ENCODE measurements around the gene CATSPERD. TPM values are rescaled to one million over a fixed set of nuclear protein-coding genes. Genes with fewer than 3 reads are reported as not detected.
A peak's percentile ranks its signal among the peaks of the same experiment; 100 is the strongest.

Gene CATSPERD
- total RNA-seq, 1 donor from 2014 or later: not detected

DNA sequence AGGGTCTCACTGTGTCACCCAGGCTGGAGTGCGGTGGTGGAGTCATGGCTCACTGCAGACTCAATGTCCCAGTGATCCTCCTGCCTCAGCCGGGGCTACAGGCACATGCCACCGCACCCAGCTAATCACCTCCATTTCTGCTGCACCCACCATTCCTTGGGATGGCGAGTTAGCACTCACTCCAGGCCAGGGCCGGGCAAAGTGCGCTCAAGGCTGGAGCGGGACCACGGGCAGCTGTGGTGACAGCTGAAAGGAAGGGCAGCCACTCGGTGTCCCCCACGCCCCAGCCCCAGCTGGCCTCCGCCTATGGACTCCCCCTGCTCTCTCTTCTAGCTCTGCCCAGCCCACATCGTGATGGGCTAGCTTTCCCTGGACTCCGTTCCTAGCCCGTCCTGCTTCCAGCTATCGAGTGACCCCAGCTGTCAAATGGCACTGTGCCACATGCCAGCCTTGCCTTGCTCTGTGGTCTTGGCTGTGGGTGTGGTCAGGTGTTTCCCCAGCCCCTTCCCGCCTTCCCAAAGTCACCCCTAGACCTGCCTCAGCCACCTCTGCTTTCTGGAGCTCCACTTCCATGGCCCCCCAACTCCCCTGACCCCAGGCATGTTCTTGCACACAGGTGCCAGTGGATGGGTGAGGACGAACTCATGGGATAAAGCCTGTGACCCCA lies 44.2 kb upstream of the CATSPERD start:
- Histone ChIP-seq H3K79me2 (ENCODE audit: insufficient read depth, low read length) (peaks cover 12% of the 10 kb centered on the region), H3K4me1 (ENCODE audit: insufficient read depth, low read length) (no peaks in the 10 kb centered on the region), H3K27me3 (ENCODE audit: insufficient read depth, low read length) (no peaks in the 10 kb centered on the region), H3K4me2 (ENCODE audit: low read length) (no peak overlapping the region), H3K27ac (ENCODE audit: low read depth, low read length) (no peak overlapping the region), H3K36me3 (ENCODE audit: insufficient read depth, low read length) (no peaks in the 10 kb centered on the region), H2AFZ (ENCODE audit: low read depth, low read length) (no peak overlapping the region), H3K4me3 (ENCODE audit: insufficient read depth, low read depth, low read length) (no peak overlapping the region), H4K20me1 (ENCODE audit: insufficient read depth, low read length) (no peaks in the 10 kb centered on the region), H3K9ac (ENCODE audit: low read length) (no peak overlapping the region), H3K9me3 (ENCODE audit: insufficient read depth, low read depth, low read length) (no peaks in the 10 kb centered on the region)
- no peaks in the 10 kb centered on the region for H3K9me3 Mint-ChIP-seq (ENCODE audit: unreplicated experiment)
- FAIRE-seq (no peak), DNase-seq (ENCODE audit: low read depth) (no peak)
- peak overlapping the region; percentile 84 for H3K27ac Mint-ChIP-seq (ENCODE audit: unreplicated experiment)
- peaks cover 9% of the 10 kb centered on the region for H3K36me3 Mint-ChIP-seq (ENCODE audit: low read depth, unreplicated experiment)
- no peak overlapping the region for H3K4me3 Mint-ChIP-seq (ENCODE audit: unreplicated experiment)
- no peaks in the 10 kb centered on the region for H3K4me1 Mint-ChIP-seq (ENCODE audit: low read depth, unreplicated experiment)
- no peaks in the 10 kb centered on the region for H3K27me3 Mint-ChIP-seq (ENCODE audit: low read depth, unreplicated experiment)
- TF ChIP-seq, protein P1, sequence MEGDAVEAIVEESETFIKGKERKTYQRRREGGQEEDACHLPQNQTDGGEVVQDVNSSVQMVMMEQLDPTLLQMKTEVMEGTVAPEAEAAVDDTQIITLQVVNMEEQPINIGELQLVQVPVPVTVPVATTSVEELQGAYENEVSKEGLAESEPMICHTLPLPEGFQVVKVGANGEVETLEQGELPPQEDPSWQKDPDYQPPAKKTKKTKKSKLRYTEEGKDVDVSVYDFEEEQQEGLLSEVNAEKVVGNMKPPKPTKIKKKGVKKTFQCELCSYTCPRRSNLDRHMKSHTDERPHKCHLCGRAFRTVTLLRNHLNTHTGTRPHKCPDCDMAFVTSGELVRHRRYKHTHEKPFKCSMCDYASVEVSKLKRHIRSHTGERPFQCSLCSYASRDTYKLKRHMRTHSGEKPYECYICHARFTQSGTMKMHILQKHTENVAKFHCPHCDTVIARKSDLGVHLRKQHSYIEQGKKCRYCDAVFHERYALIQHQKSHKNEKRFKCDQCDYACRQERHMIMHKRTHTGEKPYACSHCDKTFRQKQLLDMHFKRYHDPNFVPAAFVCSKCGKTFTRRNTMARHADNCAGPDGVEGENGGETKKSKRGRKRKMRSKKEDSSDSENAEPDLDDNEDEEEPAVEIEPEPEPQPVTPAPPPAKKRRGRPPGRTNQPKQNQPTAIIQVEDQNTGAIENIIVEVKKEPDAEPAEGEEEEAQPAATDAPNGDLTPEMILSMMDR (IDR thresholded peaks at IDR 0.05; ENCODE audit: insufficient read depth, low read depth, low read length): no peak
- no peak for TF ChIP-seq EZH2 (IDR thresholded peaks at IDR 0.05; ENCODE audit: insufficient read depth, low read length)

DNA sequence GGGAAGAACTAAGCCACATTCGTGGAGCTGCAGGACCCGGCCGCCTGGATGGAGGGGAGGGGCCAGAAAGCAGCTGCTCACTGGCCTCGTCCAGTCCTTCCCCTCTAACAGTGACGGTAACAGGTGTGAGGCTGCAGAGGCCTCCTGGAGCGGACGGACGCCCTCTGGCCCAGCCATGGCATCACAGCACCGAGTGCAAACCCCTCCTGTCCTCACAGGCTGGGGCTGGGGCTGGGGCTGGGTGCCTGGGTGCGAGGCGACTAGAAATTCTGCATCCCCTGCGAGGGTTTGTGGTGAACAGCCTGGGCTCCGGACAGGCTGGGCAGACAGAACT lies 43.7 kb upstream of the CATSPERD start:
- TF ChIP-seq, protein P1 (IDR thresholded peaks at IDR 0.05; ENCODE audit: insufficient read depth, low read depth, low read length): no peak
- TF ChIP-seq EZH2 (IDR thresholded peaks at IDR 0.05; ENCODE audit: insufficient read depth, low read length): no peak
- H3K27me3 ChIP-seq (ENCODE audit: insufficient read depth, low read length): no peaks in the 10 kb centered on the region
- H3K4me3 ChIP-seq (ENCODE audit: insufficient read depth, low read depth, low read length): no peak overlapping the region
- H3K9ac ChIP-seq (ENCODE audit: low read length): no peak overlapping the region
- H2AFZ ChIP-seq (ENCODE audit: low read depth, low read length): no peak overlapping the region
- H3K9me3 ChIP-seq (ENCODE audit: insufficient read depth, low read depth, low read length): no peaks in the 10 kb centered on the region
- H3K4me1 ChIP-seq (ENCODE audit: insufficient read depth, low read length): no peaks in the 10 kb centered on the region
- Mint-ChIP-seq H3K36me3 (ENCODE audit: low read depth, unreplicated experiment) (peaks cover 9% of the 10 kb centered on the region), H3K4me3 (ENCODE audit: unreplicated experiment) (no peak overlapping the region), H3K4me1 (ENCODE audit: low read depth, unreplicated experiment) (peaks cover 4% of the 10 kb centered on the region), H3K9me3 (ENCODE audit: unreplicated experiment) (no peaks in the 10 kb centered on the region), H3K27ac (ENCODE audit: unreplicated experiment) (no peak overlapping the region), H3K27me3 (ENCODE audit: low read depth, unreplicated experiment) (no peaks in the 10 kb centered on the region)
- FAIRE-seq: no peak
- no peak overlapping the region for H3K27ac ChIP-seq (ENCODE audit: low read depth, low read length)
- no peak for DNase-seq (ENCODE audit: low read depth)
- peaks cover 12% of the 10 kb centered on the region for H3K79me2 ChIP-seq (ENCODE audit: insufficient read depth, low read length)
- no peak overlapping the region for H3K4me2 ChIP-seq (ENCODE audit: low read length)
- H4K20me1 ChIP-seq (ENCODE audit: insufficient read depth, low read length): peaks cover 5% of the 10 kb centered on the region
- no peaks in the 10 kb centered on the region for H3K36me3 ChIP-seq (ENCODE audit: insufficient read depth, low read length)

DNA sequence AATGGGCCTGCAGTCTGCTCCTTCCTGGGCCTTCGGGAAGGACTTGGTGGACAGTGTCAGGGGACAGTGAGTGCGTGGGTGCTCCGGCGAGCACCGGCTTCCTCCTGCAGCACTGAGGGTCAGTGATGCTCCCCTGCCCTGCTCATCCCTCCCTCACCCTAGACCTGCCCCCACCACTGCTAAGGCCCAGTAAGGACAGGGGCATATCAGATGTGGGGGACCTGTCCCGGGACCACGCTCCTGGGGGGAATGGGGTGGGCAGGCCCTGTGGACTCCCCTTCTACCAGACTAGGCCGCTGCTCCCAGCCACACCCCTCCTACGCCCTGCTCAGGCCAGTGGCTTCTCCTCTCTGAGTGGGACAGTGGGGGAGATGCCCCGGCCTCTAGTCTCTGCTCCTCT lies 43.3 kb upstream of the CATSPERD start:
- Histone ChIP-seq H3K9ac (ENCODE audit: low read length) (no peak overlapping the region), H3K4me3 (ENCODE audit: insufficient read depth, low read depth, low read length) (no peak overlapping the region), H3K27ac (ENCODE audit: low read depth, low read length) (no peak overlapping the region), H3K4me1 (ENCODE audit: insufficient read depth, low read length) (no peaks in the 10 kb centered on the region), H2AFZ (ENCODE audit: low read depth, low read length) (no peak overlapping the region), H3K4me2 (ENCODE audit: low read length) (no peak overlapping the region), H3K36me3 (ENCODE audit: insufficient read depth, low read length) (no peaks in the 10 kb centered on the region), H4K20me1 (ENCODE audit: insufficient read depth, low read length) (peaks cover 6% of the 10 kb centered on the region), H3K9me3 (ENCODE audit: insufficient read depth, low read depth, low read length) (no peaks in the 10 kb centered on the region), H3K27me3 (ENCODE audit: insufficient read depth, low read length) (no peaks in the 10 kb centered on the region), H3K79me2 (ENCODE audit: insufficient read depth, low read length) (peaks cover 12% of the 10 kb centered on the region)
- Mint-ChIP-seq H3K27me3 (ENCODE audit: low read depth, unreplicated experiment) (no peaks in the 10 kb centered on the region), H3K27ac (ENCODE audit: unreplicated experiment) (no peak overlapping the region), H3K9me3 (ENCODE audit: unreplicated experiment) (no peaks in the 10 kb centered on the region), H3K4me1 (ENCODE audit: low read depth, unreplicated experiment) (peaks cover 4% of the 10 kb centered on the region), H3K36me3 (ENCODE audit: low read depth, unreplicated experiment) (peaks cover 5% of the 10 kb centered on the region), H3K4me3 (ENCODE audit: unreplicated experiment) (no peak overlapping the region)
- FAIRE-seq (no peak), DNase-seq (ENCODE audit: low read depth) (no peak)
- TF ChIP-seq, protein P1 (IDR thresholded peaks at IDR 0.05; ENCODE audit: insufficient read depth, low read depth, low read length): no peak
- TF ChIP-seq EZH2 (IDR thresholded peaks at IDR 0.05; ENCODE audit: insufficient read depth, low read length): no peak
